ENCODE measurements around the gene ZNF423.

DNA sequence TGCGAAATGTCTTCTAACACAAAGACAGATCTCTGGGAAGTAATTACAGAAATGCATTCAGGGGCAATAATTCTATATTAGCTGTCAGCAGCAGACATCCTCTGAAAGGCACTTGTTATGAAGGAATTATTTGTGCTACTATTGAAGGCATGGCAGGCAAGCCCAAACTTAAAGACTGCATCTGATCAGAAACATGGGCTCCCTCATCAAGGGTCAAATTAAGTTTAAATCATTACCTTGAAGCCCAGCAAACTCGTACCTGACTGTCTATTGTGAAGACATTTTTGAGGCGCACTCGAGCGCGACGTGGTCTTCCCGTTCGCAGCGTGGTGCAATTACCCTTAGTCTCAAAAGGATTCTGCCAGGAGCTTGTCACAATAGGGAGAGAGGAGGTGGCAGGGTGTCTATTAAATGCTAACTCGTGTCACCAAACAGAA, 110.6 kb downstream of the ZNF423 start:
- TF ChIP-seq, protein P1, sequence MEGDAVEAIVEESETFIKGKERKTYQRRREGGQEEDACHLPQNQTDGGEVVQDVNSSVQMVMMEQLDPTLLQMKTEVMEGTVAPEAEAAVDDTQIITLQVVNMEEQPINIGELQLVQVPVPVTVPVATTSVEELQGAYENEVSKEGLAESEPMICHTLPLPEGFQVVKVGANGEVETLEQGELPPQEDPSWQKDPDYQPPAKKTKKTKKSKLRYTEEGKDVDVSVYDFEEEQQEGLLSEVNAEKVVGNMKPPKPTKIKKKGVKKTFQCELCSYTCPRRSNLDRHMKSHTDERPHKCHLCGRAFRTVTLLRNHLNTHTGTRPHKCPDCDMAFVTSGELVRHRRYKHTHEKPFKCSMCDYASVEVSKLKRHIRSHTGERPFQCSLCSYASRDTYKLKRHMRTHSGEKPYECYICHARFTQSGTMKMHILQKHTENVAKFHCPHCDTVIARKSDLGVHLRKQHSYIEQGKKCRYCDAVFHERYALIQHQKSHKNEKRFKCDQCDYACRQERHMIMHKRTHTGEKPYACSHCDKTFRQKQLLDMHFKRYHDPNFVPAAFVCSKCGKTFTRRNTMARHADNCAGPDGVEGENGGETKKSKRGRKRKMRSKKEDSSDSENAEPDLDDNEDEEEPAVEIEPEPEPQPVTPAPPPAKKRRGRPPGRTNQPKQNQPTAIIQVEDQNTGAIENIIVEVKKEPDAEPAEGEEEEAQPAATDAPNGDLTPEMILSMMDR (IDR thresholded peaks at IDR 0.05) = no peak
- TF ChIP-seq POLR2A (IDR thresholded peaks at IDR 0.05) = no peak

Data from lower leg skin (tissue), 3 donors.